Suppressor macrophage treated with lipopolysaccharide for 4 hours (primary cell): ENCODE data around the gene CACNA2D4.

Experiments
- DNase-seq: peaks from one replicate; pipeline ENCODE4 v3.0.0-alpha.2; 2020

Gene CACNA2D4

GRCh38 chr12:1933342-1934051 is 15.0 kb upstream of the CACNA2D4 start:
- no peak for DNase-seq

- no peak for DNase-seq
Observed at GRCh38 chr12:1932264-1932777, 13.9 kb upstream of the CACNA2D4 start.

- no peak for DNase-seq
Observed at GRCh38 chr12:1931642-1932041, 13.2 kb upstream of the CACNA2D4 start.

- no peak for DNase-seq
Observed at GRCh38 chr12:1930803-1931597, 12.5 kb upstream of the CACNA2D4 start.

- no peak for DNase-seq
Observed at GRCh38 chr12:1929985-1930802, 11.7 kb upstream of the CACNA2D4 start.

GRCh38 chr12:1929241-1929984 is 11.0 kb upstream of the CACNA2D4 start:
- DNase-seq = no peak

GRCh38 chr12:1928439-1929121 is 10.1 kb upstream of the CACNA2D4 start:
- DNase-seq = no peak

GRCh38 chr12:1927751-1928351 is 9.4 kb upstream of the CACNA2D4 start:
- no peak for DNase-seq

- no peak for DNase-seq
Observed at GRCh38 chr12:1927051-1927680, 8.7 kb upstream of the CACNA2D4 start.

- no peak for DNase-seq
Observed at GRCh38 chr12:1926251-1926657, 7.8 kb upstream of the CACNA2D4 start.

- DNase-seq = no peak
Observed at GRCh38 chr12:1925684-1926006, 7.2 kb upstream of the CACNA2D4 start.

GRCh38 chr12:1924996-1925683 is 6.7 kb upstream of the CACNA2D4 start:
- DNase-seq = no peak

- no peak for DNase-seq
Observed at GRCh38 chr12:1922985-1923384, 4.5 kb upstream of the CACNA2D4 start.

- no peak for DNase-seq
Observed at GRCh38 chr12:1922075-1922709, 3.7 kb upstream of the CACNA2D4 start.

GRCh38 chr12:1920971-1921370 is 2.5 kb upstream of the CACNA2D4 start:
- peak; percentile 63 for DNase-seq

- no peak for DNase-seq
Observed at GRCh38 chr12:1920436-1920835, 2.0 kb upstream of the CACNA2D4 start.

GRCh38 chr12:1919763-1920162 is 1.3 kb upstream of the CACNA2D4 start:
- no peak for DNase-seq

GRCh38 chr12:1919284-1919683 is 832 bp upstream of the CACNA2D4 start:
- DNase-seq = no peak

- peak; percentile 34 for DNase-seq
Observed at GRCh38 chr12:1918884-1919236, 408 bp upstream of the CACNA2D4 start.
